CD4-positive, alpha-beta T cell (primary cell): ENCODE results near the gene SLC12A3. TPM values are rescaled to one million over a fixed set of nuclear protein-coding genes. Genes with fewer than 3 reads are reported as not detected.
"Not testable (repeated sequence)": the region's sequence is repeated elsewhere in the genome, so short reads cannot be mapped to it uniquely, and the experiment has no call there.

Experiments
- ATAC-seq: fragments of 200-7000 bp; cut with Tn5 transposase; one replicate; pipeline ENCODE4 v1.10.0; 2022; ENCODE audit warnings: mild to moderate bottlenecking; ENCODE audit not compliant: poor library complexity
- CTCF ChIA-PET: fragments of 350-600 bp; sonication (Branson Sonifier 250); formaldehyde crosslinking; loops from one replicate; lab custom pipeline; 2021; ENCODE audit warnings: antibody characterized with exemption, inconsistent platforms; lab: Charles Lee
- POLR2A ChIA-PET: fragments of 350-600 bp; sonication (Branson Sonifier 250); formaldehyde crosslinking; loops from one replicate; lab custom pipeline; 2021; ENCODE audit warnings: antibody characterized with exemption, inconsistent platforms; lab: Charles Lee
- DNase-seq, 14 experiments: peaks; one replicate each; pipeline ENCODE4 v3.0.0-alpha.2; 2013 to 2020; ENCODE audit warnings: mixed read lengths in 2 of 14
- H3K27ac ChIP-seq, 2 donors: one replicate each; pipeline versions ENCODE4 v1.5.1 to v1.7.0; 2013; ENCODE audit warnings: low read length in 2 of 2, low read depth in 1 of 2, mild to moderate bottlenecking in 1 of 2
- H3K27me3 ChIP-seq, 2 experiments: 1 replicate in 1 of 2; 2 replicates in 1 of 2; pipeline versions ENCODE4 v1.6.1 to v1.7.0; 2013; ENCODE audit warnings: low read length in 2 of 2, control low read depth in 1 of 2, mild to moderate bottlenecking in 1 of 2, moderate library complexity in 1 of 2; ENCODE audit not compliant: insufficient read depth in 2 of 2, control insufficient read depth in 1 of 2
- H3K36me3 ChIP-seq: one replicate; pipeline ENCODE4 v1.6.1; 2013; ENCODE audit warnings: low read length, control low read depth; ENCODE audit not compliant: insufficient read depth
- H3K4me1 ChIP-seq: one replicate; pipeline ENCODE4 v1.6.1; 2013; ENCODE audit warnings: low read length, control low read depth; ENCODE audit not compliant: insufficient read depth
- H3K4me3 ChIP-seq: one replicate; pipeline ENCODE4 v1.5.1; 2013; ENCODE audit warnings: mild to moderate bottlenecking, low read length, moderate library complexity
- H3K9me3 ChIP-seq, 2 experiments: 1 replicate in 1 of 2; 2 replicates in 1 of 2; pipeline versions ENCODE4 v1.6.1 to v1.7.0; 2013; ENCODE audit warnings: low read length in 2 of 2, mild to moderate bottlenecking in 2 of 2, control low read depth in 1 of 2, moderate library complexity in 1 of 2; ENCODE audit not compliant: control insufficient read depth in 1 of 2, insufficient read depth in 1 of 2
- H3K27ac Mint-ChIP-seq: one replicate; pipeline ENCODE4 v1.8.0; 2020; ENCODE audit warnings: mixed read lengths
- H3K27me3 Mint-ChIP-seq: one replicate; pipeline ENCODE4 v1.8.0; 2021; ENCODE audit warnings: mixed read lengths
- H3K36me3 Mint-ChIP-seq: one replicate; pipeline ENCODE4 v1.8.0; 2021; ENCODE audit warnings: low read depth, mixed read lengths
- H3K4me1 Mint-ChIP-seq: one replicate; pipeline ENCODE4 v1.8.0; 2021; ENCODE audit warnings: low read depth, mixed read lengths
- H3K4me3 Mint-ChIP-seq: one replicate; pipeline ENCODE4 v1.8.0; 2020; ENCODE audit warnings: mild to moderate bottlenecking, mixed read lengths
- H3K9me3 Mint-ChIP-seq: one replicate; pipeline ENCODE4 v1.8.0; 2020; ENCODE audit warnings: mixed read lengths
- CTCF ChIP-seq: fragments of 200-600 bp; IDR thresholded peaks from one replicate; pipeline ENCODE4 v1.8.0; 2022; ENCODE audit warnings: antibody characterized with exemption, mild to moderate bottlenecking
- intact Hi-C, 2 experiments: fragments of 100-400 bp; cut with DNase I in 1 of 2; cut with micrococcal nuclease in 1 of 2; formaldehyde crosslinking; loops; one replicate each; pipeline versions ENCODE4 v1.15.1 to v1.9.0; 2023 to 2025; cut with DNase I, micrococcal nuclease
- total RNA-seq, 174 experiments: library from RNA in 2 of 174; stranded (reverse) in 2 of 174; gene quantifications; one replicate each; pipeline ENCODE4 v1.2.3 and lab custom pipeline; 2021 to 2026

Gene SLC12A3
- total RNA-seq, 2 experiments from 2014 or later = not detected

GRCh38 chr16:56933828-56934598 lies 69.0 kb downstream of the SLC12A3 start:
- no peak for TF ChIP-seq CTCF
- POLR2A ChIA-PET = interaction anchor here (0.6 to 4.5 kb wide), 6 partner anchors 10 to 159 kb away, joined by 3 to 51 read pairs (median 4); partner anchors contain the start of gene NLRC5
- Mint-ChIP-seq H3K9me3 (no peaks in the 10 kb centered on the region), H3K27me3 (no peaks in the 10 kb centered on the region), H3K36me3 (peaks cover 70% of the 10 kb centered on the region), H3K4me3 (peak overlapping the region; percentile 99), H3K4me1 (peaks cover 58% of the 10 kb centered on the region), H3K27ac (peak overlapping the region; percentile 96)
- Histone ChIP-seq H3K9me3 (no peaks in the 10 kb centered on the region), H3K27me3 (no peaks in the 10 kb centered on the region), H3K4me3 (peak overlapping the region; percentile 99), H3K4me1 (peaks cover 38% of the 10 kb centered on the region), H3K36me3 (peaks cover 44% of the 10 kb centered on the region), H3K27ac (no peak overlapping the region)
- ATAC-seq (no peak), DNase-seq (peak in 1 of 14 experiments; percentile 28)
- CTCF ChIA-PET = interaction anchor here (0.8 kb wide), 1 partner anchor 67 kb away, joined by 3 read pairs; no protein-coding TSS in a partner anchor
- intact Hi-C loops = loop anchor here (2.0 to 10.0 kb wide), 8 partner anchors 55 to 801 kb away; partner anchors contain the start of genes SLC12A3 (in 2 of the 2), ARL2BP (in 1 of the 2), KATNB1 (in 1 of the 2) and NLRC5 (in 1 of the 2)

GRCh38 chr16:56934599-56935145 lies 69.7 kb downstream of the SLC12A3 start:
- peak overlapping the region; percentile 99 for H3K4me3 Mint-ChIP-seq
- peak overlapping the region; percentile 96 for H3K27ac Mint-ChIP-seq
- intact Hi-C loops = loop anchor here (5.0 to 10.0 kb wide), 7 partner anchors 58 to 800 kb away; partner anchors contain the start of genes SLC12A3 (in 2 of the 2), ARL2BP (in 1 of the 2), KATNB1 (in 1 of the 2) and POLR2C (in 1 of the 2)
- DNase-seq, CTCF ChIA-PET, H3K9me3 ChIP-seq, H3K27me3 ChIP-seq, H3K27me3 Mint-ChIP-seq, ATAC-seq, H3K27ac ChIP-seq, H3K9me3 Mint-ChIP-seq: not testable (repeated sequence)
- H3K36me3 Mint-ChIP-seq = peaks cover 76% of the 10 kb centered on the region
- POLR2A ChIA-PET = interaction anchor here (4.2 to 4.5 kb wide), 2 partner anchors 10 to 54 kb away, joined by 31 to 51 read pairs; partner anchors contain the start of gene NLRC5
- H3K4me1 Mint-ChIP-seq = peaks cover 65% of the 10 kb centered on the region
- Histone ChIP-seq H3K36me3 (peaks cover 50% of the 10 kb centered on the region), H3K4me1 (peaks cover 44% of the 10 kb centered on the region), H3K4me3 (peak overlapping the region; percentile 99)

- H3K27ac Mint-ChIP-seq = peak overlapping the region; percentile 96
- Histone ChIP-seq H3K9me3 (no peaks in the 10 kb centered on the region), H3K36me3 (peaks cover 56% of the 10 kb centered on the region), H3K27ac (no peak overlapping the region), H3K4me1 (peaks cover 46% of the 10 kb centered on the region), H3K4me3 (peak overlapping the region; percentile 99), H3K27me3 (no peaks in the 10 kb centered on the region)
- H3K36me3 Mint-ChIP-seq = peaks cover 82% of the 10 kb centered on the region
- POLR2A ChIA-PET = interaction anchor here (4.2 kb wide), 1 partner anchor 9 kb away, joined by 51 read pairs; no protein-coding TSS in a partner anchor
- DNase-seq (no peak), ATAC-seq (no peak)
- H3K9me3 Mint-ChIP-seq = no peaks in the 10 kb centered on the region
- intact Hi-C loops = loop anchor here in 1 of 2 experiments (10.0 kb wide), 4 partner anchors 210 to 800 kb away; partner anchors contain the start of genes KATNB1, POLR2C, PSME3IP1 and RSPRY1
- H3K27me3 Mint-ChIP-seq = no peaks in the 10 kb centered on the region
- CTCF ChIA-PET = no interaction called here
- peak overlapping the region; percentile 63 for H3K4me3 Mint-ChIP-seq
- peaks cover 69% of the 10 kb centered on the region for H3K4me1 Mint-ChIP-seq
- no peak for TF ChIP-seq CTCF
Observed at GRCh38 chr16:56935201-56935600, 70.2 kb downstream of the SLC12A3 start.
